K562 (cell line): ENCODE data around the gene E2F7. TPM values are rescaled to one million over a fixed set of nuclear protein-coding genes. Genes with fewer than 3 reads are reported as not detected.
A peak's percentile ranks its signal among the peaks of the same experiment; 100 is the strongest.

Source experiments
- ARID1B ChIP-seq: fragments of 450-650 bp; IDR thresholded peaks from 2 replicates; pipeline ENCODE4 v1.6.1; 2016; ENCODE audit warnings: antibody characterized with exemption, mild to moderate bottlenecking, inconsistent platforms
- ATF7 ChIP-seq: fragments of 450-650 bp; IDR thresholded peaks from 2 replicates; pipeline ENCODE4 v1.7.1; 2014; ENCODE audit warnings: mild to moderate bottlenecking, moderate library complexity
- BRF1 ChIP-seq: IDR thresholded peaks from 3 replicates; pipeline ENCODE4 v1.6.1; 2011; ENCODE audit warnings: borderline replicate concordance, mild to moderate bottlenecking; ENCODE audit not compliant: insufficient read length; ENCODE audit errors: extremely low read depth
- CREB3L1 ChIP-seq: fragments of 450-650 bp; IDR thresholded peaks from 2 replicates; pipeline ENCODE4 v1.6.1; 2014; ENCODE audit warnings: low read depth, mild to moderate bottlenecking, moderate library complexity, borderline replicate concordance
- CTCF ChIP-seq, 3 experiments: IDR thresholded peaks in 2 of 3; conservative IDR thresholded peaks in 1 of 3; 2 replicates each; pipeline ENCODE4 v1.5.1; 2011 to 2012; ENCODE audit warnings: low read length in 3 of 3, mild to moderate bottlenecking in 3 of 3, control low read depth in 2 of 3, improper control_type of control experiment in 1 of 3, inconsistent platforms in 1 of 3, low read depth in 1 of 3, mixed read lengths in 1 of 3, moderate library complexity in 1 of 3; ENCODE audit not compliant: insufficient read depth in 2 of 3
- DEAF1 ChIP-seq: fragments of 450-650 bp; formaldehyde crosslinking; IDR thresholded peaks from 2 replicates; pipeline ENCODE4 v1.4.0; 2020; ENCODE audit warnings: mild to moderate bottlenecking, moderate library complexity
- DPF2 ChIP-seq: fragments of 450-650 bp; IDR thresholded peaks from 2 replicates; pipeline ENCODE4 v1.6.1; 2016
- EP400 ChIP-seq: fragments of 450-650 bp; IDR thresholded peaks from 2 replicates; pipeline ENCODE4 v1.6.1; 2017; ENCODE audit warnings: antibody characterized with exemption, mild to moderate bottlenecking, moderate library complexity
- FOSL1 ChIP-seq: fragments of 200-800 bp; sonication (Bioruptor generic); conservative IDR thresholded peaks from 2 replicates; pipeline ENCODE4 v1.6.1; 2016; ENCODE audit warnings: missing genetic modification characterization, missing compliant biosample characterization
- JUND ChIP-seq, 2 experiments: IDR thresholded peaks; 2 replicates in 1 of 2; 3 replicates in 1 of 2; pipeline ENCODE4 v1.6.1; 2011; ENCODE audit warnings: borderline replicate concordance in 2 of 2, low read depth in 2 of 2, low read length in 2 of 2, improper control_type of control experiment in 1 of 2, missing biosample characterization in 1 of 2, missing genetic modification characterization in 1 of 2, missing genetic modification reagents in 1 of 2
- MEF2D ChIP-seq: conservative IDR thresholded peaks from 2 replicates; pipeline ENCODE4 v1.6.1; 2016; ENCODE audit warnings: low read depth, missing genetic modification characterization, missing compliant biosample characterization
- MLLT1 ChIP-seq, 2 experiments: fragments of 450-650 bp; IDR thresholded peaks; 2 replicates each; pipeline ENCODE4 v1.6.1; 2016
- NEUROD1 ChIP-seq: fragments of 150-350 bp; IDR thresholded peaks from 2 replicates; pipeline ENCODE4 v1.6.1; 2014; ENCODE audit warnings: borderline replicate concordance, low read length, low read depth; ENCODE audit not compliant: partially characterized antibody
- NFATC3 ChIP-seq: fragments of 450-650 bp; IDR thresholded peaks from 2 replicates; pipeline ENCODE4 v1.6.1; 2017; ENCODE audit warnings: mild to moderate bottlenecking
- NRF1 ChIP-seq, 2 experiments: fragments of 450-650 bp; IDR thresholded peaks in 1 of 2; conservative IDR thresholded peaks in 1 of 2; 2 replicates each; pipeline ENCODE4 v1.6.1; 2014; ENCODE audit warnings: mild to moderate bottlenecking in 2 of 2
- PHB2 ChIP-seq: fragments of 450-650 bp; IDR thresholded peaks from 2 replicates; pipeline ENCODE4 v1.6.1; 2017; ENCODE audit warnings: low read depth
- TEAD4 ChIP-seq, 2 experiments: sonication (generic) in 1 of 2; formaldehyde crosslinking in 1 of 2; IDR thresholded peaks; 2 replicates each; pipeline versions ENCODE4 v1.6.1 to v1.8.0; 2012 to 2022; ENCODE audit warnings: borderline replicate concordance in 1 of 2, inconsistent platforms in 1 of 2, low read length in 1 of 2, mild to moderate bottlenecking in 1 of 2, missing genetic modification reagents in 1 of 2
- TFAP4 ChIP-seq: sonication (generic); formaldehyde crosslinking; IDR thresholded peaks from 2 replicates; pipeline ENCODE4 v1.8.0; 2022; ENCODE audit warnings: missing genetic modification reagents, mild to moderate bottlenecking, moderate library complexity, borderline replicate concordance
- ZKSCAN1 ChIP-seq: fragments of 150-350 bp; IDR thresholded peaks from 2 replicates; pipeline ENCODE4 v1.6.1; 2016; ENCODE audit warnings: low read depth, low read length
- ZNF263 ChIP-seq: sonication (generic); formaldehyde crosslinking; IDR thresholded peaks from 2 replicates; pipeline ENCODE4 v1.8.0; 2022; ENCODE audit warnings: mild to moderate bottlenecking, missing genetic modification reagents, borderline replicate concordance
- polyA plus RNA-seq, 8 experiments: library from polyadenylated mRNA; depleted of rRNA in 4 of 8; stranded (reverse) in 5 of 8; unstranded in 3 of 8; fragments of >200 nt; fragmentation: Nextera tagmentation in 2 of 8; fragmentation: Illumina TruSeq in 1 of 8; extraction: Ambion mirVana in 2 of 8; extraction: Trizol in 1 of 8; gene quantifications; 2 replicates each; pipeline versions ENCODE4 v1.2.1 to v1.2.3, GENCODE V29; 2011 to 2014; ENCODE audit warnings: inconsistent platforms in 1 of 8, missing spikeins in 1 of 8
- total RNA-seq, 7 experiments: library from RNA; depleted of rRNA in 6 of 7; stranded (reverse); fragments of >200 nt in 6 of 7; fragmentation: Illumina TruSeq in 2 of 7; extraction: Trizol in 2 of 7; gene quantifications; 2 replicates each; pipeline versions ENCODE4 v1.2.1 to v1.2.3, GENCODE V29; 2011 to 2021; ENCODE audit warnings: low replicate concordance in 1 of 7

The E2F7 gene
- total and polyA plus RNA-seq, 9 of the 15 experiments (the other 6 are each of a cell fraction or from before 2014, with no cell fraction given): 3.4 to 13.6 (median 8.1) TPM

- 0 out of 2 replicates have a peak, but pooled peaks have one; percentile 45 for TF ChIP-seq ARID1B
- no peak for TF ChIP-seq MLLT1 (IDR thresholded peaks at IDR 0.05)
- no peak for TF ChIP-seq PHB2
- no peak for TF ChIP-seq ZKSCAN1
- peak; percentile 88 for TF ChIP-seq JUND (IDR thresholded peaks at IDR 0.05; ENCODE audit: borderline replicate concordance, low read depth, low read length)
- TF ChIP-seq JUND (tag; IDR thresholded peaks at IDR 0.05; ENCODE audit: borderline replicate concordance, low read depth, low read length): peak; percentile 81; the same call in 2 of the 3 replicates
- TF ChIP-seq EP400: no peak
- TF ChIP-seq TEAD4 (IDR thresholded peaks at IDR 0.05; ENCODE audit: low read length): peak; percentile 34; the same call in 1 of the 2 replicates
- TF ChIP-seq TEAD4 (CRISPR knock-in tag; IDR thresholded peaks at IDR 0.05; ENCODE audit: borderline replicate concordance): no peak
- TF ChIP-seq DEAF1 (CRISPR knock-in tag): no peak
- TF ChIP-seq NEUROD1: no peak
- peak; percentile 73 for TF ChIP-seq DPF2
- 0 out of 2 replicates have a peak, but pooled peaks have one; percentile 46 for TF ChIP-seq ATF7
- TF ChIP-seq ZNF263 (CRISPR knock-in tag): no peak
- no peak for TF ChIP-seq TFAP4 (CRISPR knock-in tag)
- TF ChIP-seq CTCF (IDR thresholded peaks at IDR 0.05 in 2 of 3, conservative IDR thresholded peaks at IDR 0.05 in 1 of 3; ENCODE audit: insufficient read depth in 2 of 3, low read depth in 1 of 3, low read length in 3 of 3): no peak
- no peak for TF ChIP-seq NFATC3
- TF ChIP-seq FOSL1 (tag): peak; percentile 86
- TF ChIP-seq BRF1: no peak
- TF ChIP-seq CREB3L1: no peak
- peak; percentile 26 to 34; a peak in 3 of 4 replicates for TF ChIP-seq NRF1 (conservative IDR thresholded peaks at IDR 0.05 in 1 of 2, IDR thresholded peaks at IDR 0.05 in 1 of 2)
- TF ChIP-seq MEF2D (tag): peak; percentile 86
Observed at GRCh38 chr12:77062846-77063461, 2.4 kb downstream of the E2F7 start (continued).
